Erythroblast (primary cell): ENCODE measurements around the gene LGALSL.

ENCODE experiments used
- GATA1 ChIP-seq: IDR thresholded peaks from 2 replicates; pipeline ENCODE4 v1.6.1; 2011; ENCODE audit warnings: low read depth, mild to moderate bottlenecking, control low read depth, low read length, moderate library complexity
- POLR2A ChIP-seq: IDR thresholded peaks from 2 replicates; pipeline ENCODE4 v1.6.1; 2011; ENCODE audit warnings: mild to moderate bottlenecking, low read length

- TF ChIP-seq POLR2A (no peak), GATA1 (no peak)
Measured at GRCh38 chr2:64487256-64488049, 33.5 kb downstream of the LGALSL start.
